ENCODE results near the gene CHMP6. TPM values are rescaled to one million over a fixed set of nuclear protein-coding genes. Genes with fewer than 3 reads are reported as not detected.

CHMP6 gene
- total and polyA plus RNA-seq, 9 of the 15 experiments (the other 6 are each of a cell fraction or from before 2014, with no cell fraction given), result 0.25 to 30.4 (median 13.4) TPM

GRCh38 chr17:81019563-81020442 lies 28.2 kb downstream of the CHMP6 start (continued):
- TF ChIP-seq THRA (IDR thresholded peaks at IDR 0.05), result no peak
- 0 out of 2 replicates have a peak, but pooled peaks have one; percentile 58 for TF ChIP-seq ZNF395 (CRISPR knock-in tag; IDR thresholded peaks at IDR 0.05)
- TF ChIP-seq RBM17 (IDR thresholded peaks at IDR 0.05; ENCODE audit: borderline replicate concordance, low read depth, low read length), result no peak
- peak; percentile 13; the same call in 1 of the 2 replicates for TF ChIP-seq ZBTB7A (IDR thresholded peaks at IDR 0.05; ENCODE audit: borderline replicate concordance, control insufficient read depth, low read depth, low read length)
- no peak for TF ChIP-seq ZC3H8 (IDR thresholded peaks at IDR 0.05)
- peak; percentile 9 for TF ChIP-seq TAF1 (IDR thresholded peaks at IDR 0.05; ENCODE audit: control insufficient read depth, extremely low read depth, insufficient read depth, low read length, severe bottlenecking)
- TF ChIP-seq NCOR1 (IDR thresholded peaks at IDR 0.05), result no peak
- peak; percentile 58; the same call in 1 of the 2 replicates for TF ChIP-seq USF1 (CRISPR knock-in tag; IDR thresholded peaks at IDR 0.05)
- TF ChIP-seq TFAP4 (CRISPR knock-in tag; IDR thresholded peaks at IDR 0.05; ENCODE audit: borderline replicate concordance), result peak; percentile 28; the same call in 1 of the 2 replicates
